HCT116 (cell line): ENCODE results near the gene HMGN3.

Source experiments
- CTCF ChIP-seq, 3 experiments: fragments of 200-600 bp in 1 of 3; sonication (generic) in 1 of 3; IDR thresholded peaks in 2 of 3; conservative IDR thresholded peaks in 1 of 3; 2 replicates each; pipeline ENCODE4 v1.5.1; 2012 to 2017; ENCODE audit warnings: low read depth in 2 of 3, low read length in 2 of 3, antibody characterized with exemption in 1 of 3, borderline replicate concordance in 1 of 3, control low read depth in 1 of 3, mild to moderate bottlenecking in 1 of 3, mixed read lengths in 1 of 3, mixed run types in 1 of 3, moderate library complexity in 1 of 3; ENCODE audit not compliant: insufficient read depth in 1 of 3
- ELF1 ChIP-seq: IDR thresholded peaks from 2 replicates; pipeline ENCODE4 v1.6.1; 2012; ENCODE audit warnings: low read depth, borderline replicate concordance
- MAX ChIP-seq: IDR thresholded peaks from 2 replicates; pipeline ENCODE4 v1.6.1; 2012
- POLR2A ChIP-seq: IDR thresholded peaks from 2 replicates; pipeline ENCODE4 v1.7.0; 2011; ENCODE audit warnings: borderline replicate concordance; ENCODE audit not compliant: insufficient read depth, insufficient read length; ENCODE audit errors: extremely low read depth
- POLR2AphosphoS5 ChIP-seq: IDR thresholded peaks from 2 replicates; pipeline ENCODE4 v1.6.1; 2011; ENCODE audit warnings: mild to moderate bottlenecking, low read depth, low read length, moderate library complexity
- RAD21 ChIP-seq: IDR thresholded peaks from 2 replicates; pipeline ENCODE4 v1.6.1; 2012; ENCODE audit warnings: low read depth, mild to moderate bottlenecking
- REST ChIP-seq: IDR thresholded peaks from 2 replicates; pipeline ENCODE4 v1.6.1; 2012; ENCODE audit warnings: low read depth
- SP1 ChIP-seq: IDR thresholded peaks from 2 replicates; pipeline ENCODE4 v1.6.1; 2012; ENCODE audit warnings: low read depth
- YY1 ChIP-seq: IDR thresholded peaks from 2 replicates; pipeline ENCODE4 v1.6.1; 2011; ENCODE audit warnings: low read length, low read depth, moderate library complexity, mild to moderate bottlenecking; ENCODE audit not compliant: insufficient replicate concordance; ENCODE audit errors: extremely low read depth
- TF ChIP-seq, protein P1 (sequence below): IDR thresholded peaks from 2 replicates; pipeline ENCODE4 v1.6.1; 2011; ENCODE audit warnings: mild to moderate bottlenecking, low read length, moderate library complexity; ENCODE audit not compliant: insufficient replicate concordance; ENCODE audit errors: extremely low read depth

- TF ChIP-seq CTCF (IDR thresholded peaks at IDR 0.05 in 2 of 3, conservative IDR thresholded peaks at IDR 0.05 in 1 of 3; ENCODE audit: borderline replicate concordance in 1 of 3, insufficient read depth in 1 of 3, low read depth in 2 of 3, low read length in 2 of 3) (no peak), ELF1 (no peak), POLR2AphosphoS5 (no peak), RAD21 (no peak), SP1 (no peak), REST (no peak), POLR2A (no peak), MAX (no peak), YY1 (no peak)
- TF ChIP-seq, protein P1, sequence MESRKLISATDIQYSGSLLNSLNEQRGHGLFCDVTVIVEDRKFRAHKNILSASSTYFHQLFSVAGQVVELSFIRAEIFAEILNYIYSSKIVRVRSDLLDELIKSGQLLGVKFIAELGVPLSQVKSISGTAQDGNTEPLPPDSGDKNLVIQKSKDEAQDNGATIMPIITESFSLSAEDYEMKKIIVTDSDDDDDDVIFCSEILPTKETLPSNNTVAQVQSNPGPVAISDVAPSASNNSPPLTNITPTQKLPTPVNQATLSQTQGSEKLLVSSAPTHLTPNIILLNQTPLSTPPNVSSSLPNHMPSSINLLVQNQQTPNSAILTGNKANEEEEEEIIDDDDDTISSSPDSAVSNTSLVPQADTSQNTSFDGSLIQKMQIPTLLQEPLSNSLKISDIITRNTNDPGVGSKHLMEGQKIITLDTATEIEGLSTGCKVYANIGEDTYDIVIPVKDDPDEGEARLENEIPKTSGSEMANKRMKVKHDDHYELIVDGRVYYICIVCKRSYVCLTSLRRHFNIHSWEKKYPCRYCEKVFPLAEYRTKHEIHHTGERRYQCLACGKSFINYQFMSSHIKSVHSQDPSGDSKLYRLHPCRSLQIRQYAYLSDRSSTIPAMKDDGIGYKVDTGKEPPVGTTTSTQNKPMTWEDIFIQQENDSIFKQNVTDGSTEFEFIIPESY: no peak
Observed at GRCh38 chr6:79173378-79173777, 61.1 kb downstream of the HMGN3 start.
